ENCODE data around the gene DUS2. TPM values are rescaled to one million over a fixed set of nuclear protein-coding genes. Genes with fewer than 3 reads are reported as not detected.
"Not testable (repeated sequence)": the region's sequence is repeated elsewhere in the genome, so short reads cannot be mapped to it uniquely, and the experiment has no call there.

Gene DUS2
- total and polyA plus RNA-seq, 7 donors, result 3.6 to 17.3 (median 6.6) TPM

DNA sequence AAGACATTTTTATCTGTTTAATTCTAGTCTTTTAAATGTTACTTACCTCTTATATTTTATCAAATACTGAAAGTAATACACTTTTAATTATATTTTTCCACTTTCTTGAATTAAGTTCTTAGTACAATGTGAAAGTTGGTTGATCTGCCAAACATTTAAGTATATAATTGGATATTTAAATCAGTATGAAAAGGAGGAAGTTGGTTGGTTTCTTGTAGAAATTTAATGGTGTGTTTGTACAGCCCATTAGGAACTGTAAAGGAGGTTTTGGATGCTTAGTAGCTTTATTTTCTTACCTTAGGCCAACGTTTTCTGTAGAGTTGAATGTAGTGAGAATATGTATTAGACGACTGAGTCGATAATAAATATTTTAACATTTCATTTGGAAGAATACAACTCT lies 67.4 kb downstream of the DUS2 start:
- no peak for DNase-seq
- no peak overlapping the region for H3K27ac ChIP-seq
- no peak overlapping the region for H3K4me3 ChIP-seq
- H3K36me3 ChIP-seq, result no peaks in the 10 kb centered on the region
- H3K4me1 ChIP-seq, result peaks cover 0 to 57% (median 34%) of the 10 kb centered on the region in 4 donors
- intact Hi-C loops (cut with DNase I), result no loop called here
- TF ChIP-seq POLR2A (IDR thresholded peaks at IDR 0.05) (no peak), POLR2AphosphoS5 (IDR thresholded peaks at IDR 0.05) (no peak)
- no peaks in the 10 kb centered on the region for H3K9me3 ChIP-seq
- WGBS, 2 donors, result 33 to 65% methylated on average over 3 of the region's 3 CpGs
- H3K27me3 ChIP-seq, result no peaks in the 10 kb centered on the region

DNA sequence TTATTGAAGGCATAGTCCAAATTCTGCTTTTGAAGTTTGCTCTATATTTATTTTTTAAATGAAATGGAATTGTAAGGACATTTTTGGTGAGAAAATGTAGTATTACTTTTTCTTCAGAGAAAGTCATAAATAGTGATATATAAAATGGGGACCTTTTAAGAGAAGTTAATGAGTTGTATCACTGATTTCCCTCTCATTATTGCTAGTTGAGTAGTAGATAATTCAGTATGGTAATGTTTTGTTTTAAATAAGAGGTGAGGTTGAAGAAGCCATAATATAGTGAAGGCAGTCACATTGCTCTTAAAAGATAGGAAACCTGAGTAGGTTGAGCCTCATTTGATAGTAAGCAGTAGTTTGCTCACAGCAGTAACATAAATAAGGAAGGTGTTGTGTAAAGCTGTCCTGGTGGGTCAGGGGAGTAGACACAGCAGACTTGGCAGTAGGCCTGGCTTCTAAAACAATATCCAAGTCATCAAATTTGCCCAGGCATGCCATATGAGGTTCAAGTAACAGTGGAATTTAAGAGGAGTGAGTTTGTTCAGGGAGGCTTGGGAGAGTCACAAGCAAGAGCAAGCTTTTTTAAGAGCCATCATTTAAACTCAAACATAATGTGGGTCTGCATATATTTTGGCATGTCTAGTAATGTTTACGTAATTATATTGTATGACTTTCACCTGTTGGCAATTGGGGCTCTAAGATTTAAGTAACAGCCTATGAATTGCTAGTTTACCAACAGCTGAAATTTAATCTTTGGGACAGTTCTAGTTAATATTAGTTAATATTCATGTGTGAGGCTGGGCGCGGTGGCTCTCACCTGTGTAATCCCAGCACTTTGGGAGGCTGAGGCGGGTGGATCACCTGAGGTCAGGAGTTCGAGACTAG lies 68.5 kb downstream of the DUS2 start:
- H3K36me3 ChIP-seq, result no peaks in the 10 kb centered on the region
- TF ChIP-seq, protein P1, sequence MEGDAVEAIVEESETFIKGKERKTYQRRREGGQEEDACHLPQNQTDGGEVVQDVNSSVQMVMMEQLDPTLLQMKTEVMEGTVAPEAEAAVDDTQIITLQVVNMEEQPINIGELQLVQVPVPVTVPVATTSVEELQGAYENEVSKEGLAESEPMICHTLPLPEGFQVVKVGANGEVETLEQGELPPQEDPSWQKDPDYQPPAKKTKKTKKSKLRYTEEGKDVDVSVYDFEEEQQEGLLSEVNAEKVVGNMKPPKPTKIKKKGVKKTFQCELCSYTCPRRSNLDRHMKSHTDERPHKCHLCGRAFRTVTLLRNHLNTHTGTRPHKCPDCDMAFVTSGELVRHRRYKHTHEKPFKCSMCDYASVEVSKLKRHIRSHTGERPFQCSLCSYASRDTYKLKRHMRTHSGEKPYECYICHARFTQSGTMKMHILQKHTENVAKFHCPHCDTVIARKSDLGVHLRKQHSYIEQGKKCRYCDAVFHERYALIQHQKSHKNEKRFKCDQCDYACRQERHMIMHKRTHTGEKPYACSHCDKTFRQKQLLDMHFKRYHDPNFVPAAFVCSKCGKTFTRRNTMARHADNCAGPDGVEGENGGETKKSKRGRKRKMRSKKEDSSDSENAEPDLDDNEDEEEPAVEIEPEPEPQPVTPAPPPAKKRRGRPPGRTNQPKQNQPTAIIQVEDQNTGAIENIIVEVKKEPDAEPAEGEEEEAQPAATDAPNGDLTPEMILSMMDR (IDR thresholded peaks at IDR 0.05), result no peak
- no peak for TF ChIP-seq POLR2AphosphoS5 (IDR thresholded peaks at IDR 0.05)
- TF ChIP-seq EP300 (IDR thresholded peaks at IDR 0.05), result no peak
- TF ChIP-seq POLR2A (IDR thresholded peaks at IDR 0.05), result no peak
- no peak overlapping the region for H3K4me3 ChIP-seq
- no peak for DNase-seq
- intact Hi-C loops (cut with DNase I), result no loop called here
- 92 to 94% methylated on average over 5 of the region's 5 CpGs for WGBS, 2 donors
- peak overlapping the region in 1 of 4 donors; percentile 27 for H3K27ac ChIP-seq
- no peaks in the 10 kb centered on the region for H3K9me3 ChIP-seq
- peaks cover 0 to 57% (median 32%) of the 10 kb centered on the region in 4 donors for H3K4me1 ChIP-seq
- H3K27me3 ChIP-seq, result no peaks in the 10 kb centered on the region

DNA sequence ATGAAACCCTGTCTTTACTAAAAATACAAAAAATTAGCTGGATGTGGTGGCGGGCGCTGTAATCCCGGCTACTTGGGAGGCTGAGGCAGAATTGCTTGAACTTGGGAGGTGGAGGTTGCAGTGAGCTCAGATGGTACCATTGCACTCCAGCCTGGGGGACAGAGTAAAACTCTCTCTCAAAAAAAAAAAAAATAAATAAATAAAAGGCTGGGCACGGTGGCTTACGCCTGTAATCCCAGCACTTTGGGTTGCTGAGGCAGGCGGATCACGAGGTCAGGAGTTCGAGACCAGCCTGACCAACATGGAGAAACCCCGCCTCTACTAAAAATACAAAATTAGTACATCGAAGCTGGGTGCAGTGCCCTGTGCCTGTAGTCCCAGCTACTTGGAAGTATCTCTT lies 69.2 kb downstream of the DUS2 start:
- Histone ChIP-seq H3K27ac (peak overlapping the region in 1 of 4 donors; percentile 27), H3K4me1 (peaks cover 0 to 51% (median 27%) of the 10 kb centered on the region in 4 donors)
- H3K27me3 ChIP-seq; DNase-seq; H3K36me3 ChIP-seq; H3K9me3 ChIP-seq; H3K4me3 ChIP-seq; intact Hi-C loops (cut with DNase I): not testable (repeated sequence)
- 93 to 95% methylated on average over 10 of the region's 10 CpGs for WGBS, 2 donors

DNA sequence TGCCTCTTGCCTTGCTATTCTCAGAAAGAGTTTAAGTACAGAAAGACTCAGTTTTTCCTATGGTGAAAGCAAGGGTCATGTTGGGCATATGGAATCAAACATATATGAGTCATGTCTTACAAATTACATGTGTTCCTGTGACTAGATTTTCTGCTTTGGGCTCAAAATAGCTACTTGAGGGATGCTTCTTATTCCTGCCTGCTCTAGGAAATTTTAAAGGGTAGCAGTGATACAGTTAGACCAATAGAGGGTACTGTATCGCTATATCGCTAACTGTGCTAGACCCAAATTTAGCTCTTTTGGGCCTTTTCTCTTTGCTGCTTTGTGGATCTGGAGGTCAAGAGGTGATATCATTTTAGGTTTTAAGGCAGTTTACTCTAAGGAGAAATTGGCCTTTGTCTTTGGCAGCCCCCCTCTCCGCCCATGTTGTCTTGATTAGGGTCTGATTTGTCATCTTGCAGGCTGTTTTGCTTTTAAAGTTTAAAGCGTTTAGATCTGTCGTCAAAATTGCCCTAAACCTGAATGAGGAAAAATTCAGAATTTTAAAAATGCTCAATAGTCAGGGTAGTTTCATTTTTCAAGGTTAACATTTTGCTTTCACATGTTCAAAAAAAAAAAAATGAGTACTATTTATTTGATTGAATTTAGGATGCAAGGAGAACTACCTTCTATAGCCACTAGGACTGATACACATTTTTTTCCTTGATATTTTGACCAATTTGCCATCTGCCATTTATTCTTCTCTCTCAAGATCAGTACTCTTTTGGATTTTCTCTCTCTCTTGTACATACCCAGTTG lies 70.9 kb downstream of the DUS2 start:
- H3K27me3 ChIP-seq, result no peaks in the 10 kb centered on the region

DNA sequence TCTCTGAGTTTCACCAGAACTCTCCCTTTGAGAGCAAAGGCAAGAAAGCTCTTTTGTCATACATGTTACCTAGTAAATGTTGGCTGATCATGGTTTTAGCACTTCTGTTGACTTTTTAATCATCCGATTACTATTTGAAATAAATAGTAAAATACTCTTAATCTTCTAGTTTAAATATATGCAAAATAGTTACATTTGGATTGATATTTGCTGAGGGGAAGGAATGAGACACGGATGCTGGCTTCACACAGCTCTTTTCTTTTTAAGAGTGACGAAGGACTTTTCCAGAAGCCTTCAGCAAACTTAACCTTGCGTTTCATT lies 71.5 kb downstream of the DUS2 start:
- no peak overlapping the region for H3K27ac ChIP-seq
- WGBS, 2 donors, result 90 to 95% methylated on average over 4 of the region's 4 CpGs
- TF ChIP-seq EP300 (IDR thresholded peaks at IDR 0.05) (no peak), POLR2AphosphoS5 (IDR thresholded peaks at IDR 0.05) (no peak), POLR2A (IDR thresholded peaks at IDR 0.05) (no peak)
- TF ChIP-seq, protein P1 (IDR thresholded peaks at IDR 0.05), result no peak
- H3K36me3 ChIP-seq, result no peaks in the 10 kb centered on the region
- no peak for DNase-seq
- H3K4me1 ChIP-seq, result peaks cover 0 to 42% (median 21%) of the 10 kb centered on the region in 4 donors
- intact Hi-C loops (cut with DNase I), result no loop called here
- H3K27me3 ChIP-seq, result no peaks in the 10 kb centered on the region
- no peak overlapping the region for H3K4me3 ChIP-seq
- no peaks in the 10 kb centered on the region for H3K9me3 ChIP-seq

More for the DNA sequence above, 70.9 kb downstream of the DUS2 start:
- H3K4me3 ChIP-seq, result no peak overlapping the region
- H3K9me3 ChIP-seq, result no peaks in the 10 kb centered on the region
- H3K4me1 ChIP-seq, result peaks cover 0 to 43% (median 21%) of the 10 kb centered on the region in 4 donors
- intact Hi-C loops (cut with DNase I), result no loop called here
- H3K27ac ChIP-seq, result no peak overlapping the region
- no peak for DNase-seq
- no peaks in the 10 kb centered on the region for H3K36me3 ChIP-seq
- TF ChIP-seq, protein P1 (IDR thresholded peaks at IDR 0.05), result peak in 2 of 4 experiments; percentile 8 to 29
- TF ChIP-seq POLR2AphosphoS5 (IDR thresholded peaks at IDR 0.05), result no peak
- WGBS, 2 donors, result 82 to 92% methylated on average over 5 of the region's 5 CpGs

Measured in sigmoid colon (tissue), 7 donors.